HEK293 (cell line): ENCODE results near the gene ANKH.

ENCODE experiments used
- KLF7 ChIP-seq: fragments of 450-650 bp; formaldehyde crosslinking; IDR thresholded peaks from 2 replicates; pipeline ENCODE4 v1.5.1; 2016; ENCODE audit warnings: missing biosample characterization, missing genetic modification characterization, borderline replicate concordance
- ZNF112 ChIP-seq: fragments of 450-650 bp; formaldehyde crosslinking; IDR thresholded peaks from 2 replicates; pipeline ENCODE4 v1.5.0; 2017; ENCODE audit warnings: missing biosample characterization, missing genetic modification characterization
- ZNF138 ChIP-seq: fragments of 450-650 bp; formaldehyde crosslinking; IDR thresholded peaks from 2 replicates; pipeline ENCODE4 v1.5.1; 2016; ENCODE audit warnings: missing biosample characterization, missing genetic modification characterization, borderline replicate concordance
- ZNF23 ChIP-seq: fragments of 450-650 bp; formaldehyde crosslinking; IDR thresholded peaks from 2 replicates; pipeline ENCODE4 v1.5.1; 2016; ENCODE audit warnings: missing biosample characterization, missing genetic modification characterization, borderline replicate concordance
- ZNF274 ChIP-seq, 2 experiments: fragments of 200-500 bp in 1 of 2; fragments of 450-650 bp in 1 of 2; sonication (Bioruptor generic) in 1 of 2; formaldehyde crosslinking in 1 of 2; IDR thresholded peaks; 2 replicates each; pipeline versions ENCODE4 v1.5.1 to v1.6.1; 2014 to 2016; ENCODE audit warnings: borderline replicate concordance in 1 of 2, inconsistent platforms in 1 of 2, low read length in 1 of 2, missing biosample characterization in 1 of 2, missing genetic modification characterization in 1 of 2
- ZNF830 ChIP-seq: fragments of 450-650 bp; IDR thresholded peaks from 2 replicates; pipeline ENCODE4 v1.5.0; 2018; ENCODE audit warnings: missing biosample characterization, missing genetic modification characterization, low read depth, mild to moderate bottlenecking, moderate library complexity
- ZSCAN16 ChIP-seq: fragments of 450-650 bp; formaldehyde crosslinking; IDR thresholded peaks from 2 replicates; pipeline ENCODE4 v1.5.1; 2016; ENCODE audit warnings: missing biosample characterization, missing genetic modification characterization
- TF ChIP-seq, protein P1 (sequence below): fragments of 450-650 bp; formaldehyde crosslinking; IDR thresholded peaks from 2 replicates; pipeline ENCODE4 v1.5.1; 2016; ENCODE audit warnings: missing biosample characterization, missing genetic modification characterization
- TF ChIP-seq, protein P2 (sequence below): fragments of 450-650 bp; formaldehyde crosslinking; IDR thresholded peaks from 2 replicates; pipeline ENCODE4 v1.5.1; 2016; ENCODE audit warnings: missing biosample characterization, missing genetic modification characterization
- TF ChIP-seq, protein P3 (sequence below): fragments of 450-650 bp; formaldehyde crosslinking; IDR thresholded peaks from 2 replicates; pipeline ENCODE4 v1.5.1; 2016; ENCODE audit warnings: missing biosample characterization, missing genetic modification characterization

DNA sequence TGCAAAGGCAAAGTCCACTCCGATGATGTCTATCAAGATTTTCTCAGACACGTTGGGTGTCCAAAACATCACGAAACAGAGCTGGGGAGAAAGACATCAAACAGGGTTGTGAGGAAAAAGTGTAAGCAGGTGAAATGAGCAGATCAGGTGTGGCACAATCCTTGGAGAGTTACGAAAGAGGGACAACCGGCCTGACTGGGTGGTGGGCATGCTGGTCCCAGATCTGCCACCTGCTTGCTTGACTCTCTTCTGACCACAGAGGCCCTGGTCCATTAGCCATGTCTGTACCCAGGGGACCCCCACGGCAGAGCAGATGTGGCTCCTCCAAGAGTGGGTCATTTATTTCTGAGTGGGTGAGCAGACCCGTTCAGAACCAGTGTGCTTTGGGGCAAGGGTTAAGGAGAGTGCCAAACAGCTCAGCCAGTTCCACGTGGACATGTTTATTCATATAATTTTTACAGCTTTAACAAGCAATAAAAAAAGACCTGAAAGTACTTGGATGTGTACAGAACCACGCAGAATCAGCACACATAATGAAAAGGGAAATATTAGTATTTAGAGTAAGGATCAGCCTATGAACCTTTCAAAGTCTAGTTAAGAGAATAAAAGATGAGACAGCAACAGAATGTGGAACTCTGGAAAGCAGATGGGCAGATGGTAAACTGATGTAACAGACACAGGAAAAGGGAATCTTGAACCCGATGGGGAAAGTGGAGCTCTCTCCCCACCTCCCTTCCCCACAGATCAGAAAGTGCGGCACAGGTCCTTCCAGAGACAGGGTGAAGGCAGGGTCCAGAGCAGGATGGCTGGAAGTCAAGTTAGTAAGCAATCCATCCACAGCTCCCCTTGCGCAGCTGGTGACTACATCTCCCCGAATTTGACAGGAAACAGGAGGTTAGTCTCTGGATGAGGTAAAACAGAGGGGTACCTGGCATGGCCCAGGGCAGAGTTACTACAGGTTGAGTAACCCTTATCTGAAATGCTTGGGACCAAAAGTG is 154.5 kb downstream of the ANKH start:
- TF ChIP-seq KLF7 (tag by site-specific recombination) (no peak), ZNF274 (IDR thresholded peaks at IDR 0.05; ENCODE audit: low read length) (no peak), ZNF274 (tag by site-specific recombination; IDR thresholded peaks at IDR 0.05; ENCODE audit: borderline replicate concordance) (no peak), ZNF138 (no peak), ZNF830 (tag by site-specific recombination) (no peak), ZNF112 (tag by site-specific recombination) (no peak), ZNF23 (tag by site-specific recombination) (no peak), ZSCAN16 (tag by site-specific recombination) (no peak)
- TF ChIP-seq, protein P1, sequence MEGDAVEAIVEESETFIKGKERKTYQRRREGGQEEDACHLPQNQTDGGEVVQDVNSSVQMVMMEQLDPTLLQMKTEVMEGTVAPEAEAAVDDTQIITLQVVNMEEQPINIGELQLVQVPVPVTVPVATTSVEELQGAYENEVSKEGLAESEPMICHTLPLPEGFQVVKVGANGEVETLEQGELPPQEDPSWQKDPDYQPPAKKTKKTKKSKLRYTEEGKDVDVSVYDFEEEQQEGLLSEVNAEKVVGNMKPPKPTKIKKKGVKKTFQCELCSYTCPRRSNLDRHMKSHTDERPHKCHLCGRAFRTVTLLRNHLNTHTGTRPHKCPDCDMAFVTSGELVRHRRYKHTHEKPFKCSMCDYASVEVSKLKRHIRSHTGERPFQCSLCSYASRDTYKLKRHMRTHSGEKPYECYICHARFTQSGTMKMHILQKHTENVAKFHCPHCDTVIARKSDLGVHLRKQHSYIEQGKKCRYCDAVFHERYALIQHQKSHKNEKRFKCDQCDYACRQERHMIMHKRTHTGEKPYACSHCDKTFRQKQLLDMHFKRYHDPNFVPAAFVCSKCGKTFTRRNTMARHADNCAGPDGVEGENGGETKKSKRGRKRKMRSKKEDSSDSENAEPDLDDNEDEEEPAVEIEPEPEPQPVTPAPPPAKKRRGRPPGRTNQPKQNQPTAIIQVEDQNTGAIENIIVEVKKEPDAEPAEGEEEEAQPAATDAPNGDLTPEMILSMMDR (tag by site-specific recombination): no peak
- TF ChIP-seq, protein P2, sequence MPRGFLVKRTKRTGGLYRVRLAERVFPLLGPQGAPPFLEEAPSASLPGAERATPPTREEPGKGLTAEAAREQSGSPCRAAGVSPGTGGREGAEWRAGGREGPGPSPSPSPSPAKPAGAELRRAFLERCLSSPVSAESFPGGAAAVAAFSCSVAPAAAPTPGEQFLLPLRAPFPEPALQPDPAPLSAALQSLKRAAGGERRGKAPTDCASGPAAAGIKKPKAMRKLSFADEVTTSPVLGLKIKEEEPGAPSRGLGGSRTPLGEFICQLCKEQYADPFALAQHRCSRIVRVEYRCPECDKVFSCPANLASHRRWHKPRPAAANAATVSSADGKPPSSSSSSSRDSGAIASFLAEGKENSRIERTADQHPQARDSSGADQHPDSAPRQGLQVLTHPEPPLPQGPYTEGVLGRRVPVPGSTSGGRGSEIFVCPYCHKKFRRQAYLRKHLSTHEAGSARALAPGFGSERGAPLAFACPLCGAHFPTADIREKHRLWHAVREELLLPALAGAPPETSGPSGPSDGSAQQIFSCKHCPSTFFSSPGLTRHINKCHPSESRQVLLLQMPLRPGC: no peak
- TF ChIP-seq, protein P3, sequence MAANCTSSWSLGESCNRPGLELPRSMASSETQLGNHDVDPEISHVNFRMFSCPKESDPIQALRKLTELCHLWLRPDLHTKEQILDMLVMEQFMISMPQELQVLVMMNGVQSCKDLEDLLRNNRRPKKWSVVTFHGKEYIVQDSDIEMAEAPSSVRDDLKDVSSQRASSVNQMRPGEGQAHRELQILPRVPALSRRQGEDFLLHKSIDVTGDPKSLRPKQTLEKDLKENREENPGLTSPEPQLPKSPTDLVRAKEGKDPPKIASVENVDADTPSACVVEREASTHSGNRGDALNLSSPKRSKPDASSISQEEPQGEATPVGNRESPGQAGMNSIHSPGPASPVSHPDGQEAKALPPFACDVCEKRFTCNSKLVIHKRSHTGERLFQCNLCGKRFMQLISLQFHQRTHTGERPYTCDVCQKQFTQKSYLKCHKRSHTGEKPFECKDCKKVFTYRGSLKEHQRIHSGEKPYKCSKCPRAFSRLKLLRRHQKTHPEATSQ (tag by site-specific recombination): no peak
